Peyer's patch (tissue), 4 donors: ENCODE measurements around the gene INSYN1.

ENCODE experiments used
- CTCF ChIP-seq, 6 experiments: fragments of 450-650 bp in 4 of 6; fragments of 200-600 bp in 2 of 6; sonication (generic) in 1 of 6; IDR thresholded peaks; one replicate each; pipeline ENCODE4 v1.5.1; 2017 to 2019; ENCODE audit warnings: antibody characterized with exemption in 6 of 6, mild to moderate bottlenecking in 3 of 6, moderate library complexity in 1 of 6
- POLR2A ChIP-seq, 2 donors: fragments of 450-650 bp; IDR thresholded peaks; one replicate each; pipeline ENCODE4 v1.5.1; 2017; ENCODE audit warnings: antibody characterized with exemption in 2 of 2, mild to moderate bottlenecking in 2 of 2, moderate library complexity in 2 of 2

GRCh38 chr15:73727330-73727976, 25.7 kb downstream of the INSYN1 start:
- no peak for TF ChIP-seq CTCF (IDR thresholded peaks at IDR 0.05)
- no peak for TF ChIP-seq POLR2A (IDR thresholded peaks at IDR 0.05)
